Adipocyte (in vitro differentiated cells): ENCODE measurements around the gene AIFM2.
A peak's percentile ranks its signal among the peaks of the same experiment; 100 is the strongest.
"Not testable (repeated sequence)": the region's sequence is repeated elsewhere in the genome, so short reads cannot be mapped to it uniquely, and the experiment has no call there.

ENCODE experiments used
- DNase-seq: peaks from one replicate; pipeline ENCODE4 v3.0.0-alpha.2; 2015; ENCODE audit warnings: low read depth
- H3K27me3 ChIP-seq: replicated peaks from 2 replicates; pipeline ENCODE4 v1.7.0; 2013; ENCODE audit warnings: mild to moderate bottlenecking, low read length, moderate library complexity; ENCODE audit not compliant: control insufficient read depth, insufficient read depth
- H3K36me3 ChIP-seq: 2 replicates; pipeline ENCODE4 v1.7.0; 2013; ENCODE audit warnings: low read length, mild to moderate bottlenecking, moderate library complexity; ENCODE audit not compliant: control insufficient read depth, insufficient read depth, severe bottlenecking
- H3K4me1 ChIP-seq: 2 replicates; pipeline ENCODE4 v1.7.0; 2013; ENCODE audit warnings: mild to moderate bottlenecking, low read length, moderate library complexity; ENCODE audit not compliant: control insufficient read depth, insufficient read depth
- H3K4me3 ChIP-seq: 2 replicates; pipeline ENCODE4 v1.7.0; 2013; ENCODE audit warnings: mild to moderate bottlenecking, low read length, moderate library complexity
- H3K9ac ChIP-seq: 2 replicates; pipeline ENCODE4 v1.7.0; 2013; ENCODE audit warnings: mild to moderate bottlenecking, low read length, moderate library complexity
- H3K9me3 ChIP-seq: 2 replicates; pipeline ENCODE4 v1.7.0; 2013; ENCODE audit warnings: mild to moderate bottlenecking, low read length, moderate library complexity; ENCODE audit not compliant: control insufficient read depth

Gene AIFM2

GRCh38 chr10:70088308-70088698 is 44.3 kb downstream of the AIFM2 start:
- Histone ChIP-seq H3K4me3 (no peak overlapping the region), H3K9ac (no peak overlapping the region), H3K4me1 (peaks cover 10% of the 10 kb centered on the region), H3K36me3 (peaks cover 11% of the 10 kb centered on the region), H3K9me3 (no peaks in the 10 kb centered on the region), H3K27me3 (no peaks in the 10 kb centered on the region)
- no peak for DNase-seq

GRCh38 chr10:70087616-70088307 is 44.9 kb downstream of the AIFM2 start:
- Histone ChIP-seq H3K27me3 (no peaks in the 10 kb centered on the region), H3K4me1 (peaks cover 10% of the 10 kb centered on the region), H3K4me3 (no peak overlapping the region), H3K36me3 (peaks cover 11% of the 10 kb centered on the region), H3K9ac (no peak overlapping the region), H3K9me3 (no peaks in the 10 kb centered on the region)
- DNase-seq = no peak

GRCh38 chr10:70085975-70086613 is 46.5 kb downstream of the AIFM2 start:
- Histone ChIP-seq H3K9ac (no peak overlapping the region), H3K4me3 (no peak overlapping the region), H3K27me3 (no peaks in the 10 kb centered on the region), H3K36me3 (peaks cover 4% of the 10 kb centered on the region), H3K9me3 (no peaks in the 10 kb centered on the region), H3K4me1 (peaks cover 10% of the 10 kb centered on the region)
- no peak for DNase-seq

- Histone ChIP-seq H3K27me3 (no peaks in the 10 kb centered on the region), H3K4me3 (no peak overlapping the region), H3K9me3 (no peaks in the 10 kb centered on the region), H3K4me1 (peaks cover 10% of the 10 kb centered on the region), H3K36me3 (no peaks in the 10 kb centered on the region), H3K9ac (no peak overlapping the region)
- no peak for DNase-seq
These were observed 48.4 kb downstream of the AIFM2 start for GRCh38 chr10:70084189-70084588.

GRCh38 chr10:70080789-70081188 is 51.8 kb downstream of the AIFM2 start:
- not testable (repeated sequence) for H3K4me3 ChIP-seq, H3K4me1 ChIP-seq, DNase-seq, H3K9ac ChIP-seq, H3K9me3 ChIP-seq, H3K27me3 ChIP-seq, H3K36me3 ChIP-seq

- Histone ChIP-seq H3K27me3 (no peaks in the 10 kb centered on the region), H3K36me3 (no peaks in the 10 kb centered on the region), H3K4me3 (no peak overlapping the region), H3K9ac (no peak overlapping the region), H3K9me3 (no peaks in the 10 kb centered on the region), H3K4me1 (no peaks in the 10 kb centered on the region)
- no peak for DNase-seq
These were observed 53.7 kb downstream of the AIFM2 start for GRCh38 chr10:70078937-70079336.

- DNase-seq = no peak
- no peaks in the 10 kb centered on the region for H3K36me3 ChIP-seq
These were observed 54.3 kb downstream of the AIFM2 start for GRCh38 chr10:70078329-70078728.

GRCh38 chr10:70074971-70075370 is 57.7 kb downstream of the AIFM2 start:
- Histone ChIP-seq H3K4me3 (no peak overlapping the region), H3K36me3 (no peaks in the 10 kb centered on the region), H3K27me3 (no peaks in the 10 kb centered on the region), H3K4me1 (no peaks in the 10 kb centered on the region), H3K9me3 (no peaks in the 10 kb centered on the region), H3K9ac (no peak overlapping the region)
- DNase-seq = no peak

More at GRCh38 chr10:70078329-70078728, 54.3 kb downstream of the AIFM2 start:
- H3K9ac ChIP-seq = no peak overlapping the region
- H3K27me3 ChIP-seq = no peaks in the 10 kb centered on the region
- no peaks in the 10 kb centered on the region for H3K4me1 ChIP-seq
- no peak overlapping the region for H3K4me3 ChIP-seq
- H3K9me3 ChIP-seq = no peaks in the 10 kb centered on the region

GRCh38 chr10:70074165-70074564 is 58.5 kb downstream of the AIFM2 start:
- H3K9ac ChIP-seq = no peak overlapping the region
- no peaks in the 10 kb centered on the region for H3K27me3 ChIP-seq
- H3K4me1 ChIP-seq = no peaks in the 10 kb centered on the region
- peak; percentile 34 for DNase-seq
- H3K9me3 ChIP-seq = no peaks in the 10 kb centered on the region
- H3K36me3 ChIP-seq = no peaks in the 10 kb centered on the region
- no peak overlapping the region for H3K4me3 ChIP-seq

GRCh38 chr10:70070834-70071233 is 61.8 kb downstream of the AIFM2 start:
- no peaks in the 10 kb centered on the region for H3K36me3 ChIP-seq
- no peaks in the 10 kb centered on the region for H3K9me3 ChIP-seq
- H3K4me3 ChIP-seq = no peak overlapping the region
- DNase-seq = no peak
- H3K9ac ChIP-seq = no peak overlapping the region
- H3K27me3 ChIP-seq = no peaks in the 10 kb centered on the region
- H3K4me1 ChIP-seq = no peaks in the 10 kb centered on the region

- no peaks in the 10 kb centered on the region for H3K36me3 ChIP-seq
- no peak for DNase-seq
- no peaks in the 10 kb centered on the region for H3K27me3 ChIP-seq
- H3K4me3 ChIP-seq = no peak overlapping the region
- H3K9ac ChIP-seq = no peak overlapping the region
- no peaks in the 10 kb centered on the region for H3K9me3 ChIP-seq
- H3K4me1 ChIP-seq = no peaks in the 10 kb centered on the region
These were observed 63.3 kb downstream of the AIFM2 start for GRCh38 chr10:70069346-70069745.

GRCh38 chr10:70068925-70069324 is 63.7 kb downstream of the AIFM2 start:
- Histone ChIP-seq H3K4me3 (no peak overlapping the region), H3K36me3 (no peaks in the 10 kb centered on the region), H3K4me1 (no peaks in the 10 kb centered on the region), H3K9me3 (no peaks in the 10 kb centered on the region), H3K9ac (no peak overlapping the region), H3K27me3 (no peaks in the 10 kb centered on the region)
- no peak for DNase-seq
